Keratinocyte (primary cell): ENCODE measurements around the gene ALOX5. TPM values are rescaled to one million over a fixed set of nuclear protein-coding genes. Genes with fewer than 3 reads are reported as not detected.

ENCODE experiments used
- DNase-seq: peaks from one replicate; pipeline ENCODE4 v3.0.0-alpha.2; 2011; ENCODE audit warnings: low read depth, missing footprints, low spot score
- FAIRE-seq: peaks from 2 replicates; lab custom pipeline; 2011; peaks lifted over from hg19 to GRCh38; lab: Jason Lieb, UNC
- H2AFZ ChIP-seq: 2 replicates; pipeline ENCODE4 v1.6.0; 2012; ENCODE audit warnings: low read length, control low read depth, inconsistent platforms; ENCODE audit not compliant: control insufficient read depth
- H3K27ac ChIP-seq: 2 replicates; pipeline ENCODE4 v1.5.1; 2011; ENCODE audit warnings: low read length; ENCODE audit not compliant: control insufficient read depth, insufficient read depth
- H3K27me3 ChIP-seq: 3 replicates; pipeline ENCODE4 v1.6.0; 2011; ENCODE audit warnings: low read length; ENCODE audit not compliant: control insufficient read depth, insufficient read depth; ENCODE audit errors: extremely low read depth
- H3K36me3 ChIP-seq, 2 experiments: 2 replicates in 1 of 2; 3 replicates in 1 of 2; pipeline ENCODE4 v1.5.1; 2011; ENCODE audit warnings: low read length in 2 of 2, mild to moderate bottlenecking in 1 of 2; ENCODE audit not compliant: control insufficient read depth in 2 of 2, insufficient read depth in 2 of 2; ENCODE audit errors: extremely low read depth in 1 of 2
- H3K4me1 ChIP-seq: 3 replicates; pipeline ENCODE4 v1.5.1; 2011; ENCODE audit warnings: low read length; ENCODE audit not compliant: control insufficient read depth, insufficient read depth; ENCODE audit errors: extremely low read depth
- H3K4me2 ChIP-seq: 3 replicates; pipeline ENCODE4 v1.6.0; 2011; ENCODE audit warnings: low read depth, low read length; ENCODE audit not compliant: control insufficient read depth, insufficient read depth; ENCODE audit errors: extremely low read depth
- H3K4me3 ChIP-seq, 3 experiments: fragments of 200-600 bp in 1 of 3; sonication (generic) in 1 of 3; 2 replicates in 2 of 3; 3 replicates in 1 of 3; pipeline ENCODE4 v1.5.1; 2011 to 2016; ENCODE audit warnings: low read length in 3 of 3, mild to moderate bottlenecking in 3 of 3, control low read depth in 2 of 3, inconsistent platforms in 1 of 3, low read depth in 1 of 3, mixed read lengths in 1 of 3, mixed run types in 1 of 3, moderate library complexity in 1 of 3; ENCODE audit not compliant: control insufficient read depth in 2 of 3, insufficient read depth in 2 of 3; ENCODE audit errors: extremely low read depth in 1 of 3
- H3K79me2 ChIP-seq: 2 replicates; pipeline ENCODE4 v1.6.0; 2012; ENCODE audit warnings: low read length; ENCODE audit not compliant: control insufficient read depth, insufficient read depth
- H3K9ac ChIP-seq: 3 replicates; pipeline ENCODE4 v1.6.0; 2011; ENCODE audit warnings: low read length; ENCODE audit not compliant: control insufficient read depth, insufficient read depth; ENCODE audit errors: extremely low read depth
- H3K9me1 ChIP-seq: 3 replicates; pipeline ENCODE4 v1.6.0; 2011; ENCODE audit warnings: low read length; ENCODE audit not compliant: control insufficient read depth, insufficient read depth; ENCODE audit errors: extremely low read depth
- H3K9me3 ChIP-seq: 2 replicates; pipeline ENCODE4 v1.5.1; 2012; ENCODE audit warnings: low read depth, low read length; ENCODE audit not compliant: control insufficient read depth
- H4K20me1 ChIP-seq: 3 replicates; pipeline ENCODE4 v1.6.0; 2011; ENCODE audit warnings: low read length; ENCODE audit not compliant: control insufficient read depth, insufficient read depth; ENCODE audit errors: extremely low read depth
- EZH2 ChIP-seq: IDR thresholded peaks from one replicate; pipeline ENCODE4 v1.6.1; 2012; ENCODE audit warnings: inconsistent platforms, mild to moderate bottlenecking, low read length, moderate library complexity
- dilution Hi-C: fragments of 300-500 bp; cut with MboI; formaldehyde crosslinking; loops from one replicate; pipeline ENCODE4 v1.7.0; 2020; ENCODE audit warnings: low sequenced_read_pairs; ENCODE audit not compliant: extremely low pct_ligation_motif_present
- polyA plus RNA-seq, 5 experiments: library from polyadenylated mRNA; depleted of rRNA in 3 of 5; stranded (reverse) in 3 of 5; stranded (forward) in 1 of 5; unstranded in 1 of 5; fragments of >200 nt; gene quantifications; 1 replicate in 1 of 5; 2 replicates in 3 of 5; 3 replicates in 1 of 5; pipeline versions ENCODE4 v1.2.1 to v1.2.3, GENCODE V29; 2011 to 2012; ENCODE audit warnings: missing spikeins in 2 of 5, low read depth in 1 of 5, low replicate concordance in 1 of 5
- TF ChIP-seq, protein P1 (sequence below), 3 experiments: IDR thresholded peaks in 1 of 3; conservative IDR thresholded peaks in 1 of 3; optimal IDR thresholded peaks in 1 of 3; 2 replicates in 2 of 3; 3 replicates in 1 of 3; pipeline versions ENCODE3 to v1.5.1; 2011; ENCODE audit warnings: low read length in 3 of 3, mild to moderate bottlenecking in 3 of 3, moderate library complexity in 2 of 3, control low read depth in 1 of 3, inconsistent platforms in 1 of 3; ENCODE audit not compliant: insufficient read depth in 2 of 3; ENCODE audit errors: extremely low read depth in 1 of 3

ALOX5 gene
- polyA plus RNA-seq, 1 donor (not counting 4 experiments of a cell fraction or from before 2014, with no cell fraction given), result not detected

DNA sequence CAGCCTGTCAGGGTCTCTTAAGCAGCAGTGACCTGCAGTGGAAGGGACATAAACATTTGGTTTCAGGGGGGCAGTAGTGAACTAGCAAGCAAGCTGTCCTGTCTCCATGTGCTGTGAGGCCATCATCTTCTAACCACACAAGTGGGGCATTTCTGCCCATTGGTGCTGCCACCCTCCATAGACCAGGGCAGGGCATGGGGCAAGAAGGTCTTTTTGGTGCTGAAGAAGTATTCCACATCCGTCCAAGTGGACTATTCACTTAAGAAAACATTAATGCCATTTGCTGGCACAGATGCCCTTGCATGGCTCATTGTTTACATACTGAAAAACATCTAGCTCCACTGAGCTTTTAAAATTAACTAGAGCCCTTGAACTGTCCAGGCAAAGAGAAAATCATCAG is 35.8 kb downstream of the ALOX5 start:
- no peak overlapping the region for H3K27ac ChIP-seq
- H3K36me3 ChIP-seq, result no peaks in the 10 kb centered on the region
- dilution Hi-C loops, result no loop called here
- H3K9ac ChIP-seq, result no peak overlapping the region
- no peaks in the 10 kb centered on the region for H4K20me1 ChIP-seq
- no peaks in the 10 kb centered on the region for H3K4me1 ChIP-seq
- no peaks in the 10 kb centered on the region for H3K27me3 ChIP-seq
- no peaks in the 10 kb centered on the region for H3K9me1 ChIP-seq
- H3K9me3 ChIP-seq, result no peaks in the 10 kb centered on the region
- FAIRE-seq, result no peak
- H3K79me2 ChIP-seq, result no peaks in the 10 kb centered on the region
- TF ChIP-seq EZH2, result no peak
- TF ChIP-seq, protein P1, sequence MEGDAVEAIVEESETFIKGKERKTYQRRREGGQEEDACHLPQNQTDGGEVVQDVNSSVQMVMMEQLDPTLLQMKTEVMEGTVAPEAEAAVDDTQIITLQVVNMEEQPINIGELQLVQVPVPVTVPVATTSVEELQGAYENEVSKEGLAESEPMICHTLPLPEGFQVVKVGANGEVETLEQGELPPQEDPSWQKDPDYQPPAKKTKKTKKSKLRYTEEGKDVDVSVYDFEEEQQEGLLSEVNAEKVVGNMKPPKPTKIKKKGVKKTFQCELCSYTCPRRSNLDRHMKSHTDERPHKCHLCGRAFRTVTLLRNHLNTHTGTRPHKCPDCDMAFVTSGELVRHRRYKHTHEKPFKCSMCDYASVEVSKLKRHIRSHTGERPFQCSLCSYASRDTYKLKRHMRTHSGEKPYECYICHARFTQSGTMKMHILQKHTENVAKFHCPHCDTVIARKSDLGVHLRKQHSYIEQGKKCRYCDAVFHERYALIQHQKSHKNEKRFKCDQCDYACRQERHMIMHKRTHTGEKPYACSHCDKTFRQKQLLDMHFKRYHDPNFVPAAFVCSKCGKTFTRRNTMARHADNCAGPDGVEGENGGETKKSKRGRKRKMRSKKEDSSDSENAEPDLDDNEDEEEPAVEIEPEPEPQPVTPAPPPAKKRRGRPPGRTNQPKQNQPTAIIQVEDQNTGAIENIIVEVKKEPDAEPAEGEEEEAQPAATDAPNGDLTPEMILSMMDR (optimal IDR thresholded peaks at IDR 0.05 in 1 of 3, IDR thresholded peaks at IDR 0.05 in 1 of 3, conservative IDR thresholded peaks at IDR 0.05 in 1 of 3; ENCODE audit: extremely low read depth in 1 of 3, insufficient read depth in 2 of 3, low read length in 3 of 3), result no peak
- no peak overlapping the region for H3K4me3 ChIP-seq
- H2AFZ ChIP-seq, result no peak overlapping the region
- no peak for DNase-seq
- H3K4me2 ChIP-seq, result no peak overlapping the region

GRCh38 chr10:45410489-45410806 is 36.4 kb downstream of the ALOX5 start:
- no peaks in the 10 kb centered on the region for H3K9me1 ChIP-seq
- no peak overlapping the region for H3K4me3 ChIP-seq
- H3K4me1 ChIP-seq, result no peaks in the 10 kb centered on the region
- no peaks in the 10 kb centered on the region for H3K79me2 ChIP-seq
- no peaks in the 10 kb centered on the region for H3K36me3 ChIP-seq
- no peak overlapping the region for H3K4me2 ChIP-seq
- H2AFZ ChIP-seq, result no peak overlapping the region
- H3K9me3 ChIP-seq, result no peaks in the 10 kb centered on the region
- no peak for FAIRE-seq
- H3K27ac ChIP-seq, result no peak overlapping the region
- H3K9ac ChIP-seq, result no peak overlapping the region
- TF ChIP-seq, protein P1 (optimal IDR thresholded peaks at IDR 0.05 in 1 of 3, IDR thresholded peaks at IDR 0.05 in 1 of 3, conservative IDR thresholded peaks at IDR 0.05 in 1 of 3; ENCODE audit: extremely low read depth in 1 of 3, insufficient read depth in 2 of 3, low read length in 3 of 3), result no peak
- no peak for TF ChIP-seq EZH2
- H4K20me1 ChIP-seq, result no peaks in the 10 kb centered on the region
- H3K27me3 ChIP-seq, result no peaks in the 10 kb centered on the region
- DNase-seq, result no peak
- dilution Hi-C loops, result no loop called here
